Epidermal melanocyte (primary cell): ENCODE measurements around the gene GPS1.
"Not testable (repeated sequence)": the region's sequence is repeated elsewhere in the genome, so short reads cannot be mapped to it uniquely, and the experiment has no call there.

Experiments
- DNase-seq: peaks from one replicate; pipeline ENCODE4 v3.0.0; 2011; ENCODE audit warnings: low spot score; ENCODE audit not compliant: insufficient read length

The GPS1 gene

GRCh38 chr17:82025401-82026107 is 26.1 kb upstream of the GPS1 start:
- DNase-seq, result no peak

- DNase-seq, result no peak
Observed at GRCh38 chr17:82028246-82028645, 23.5 kb upstream of the GPS1 start.

- no peak for DNase-seq
Observed at GRCh38 chr17:82028966-82029365, 22.7 kb upstream of the GPS1 start.

GRCh38 chr17:82029391-82029790 is 22.3 kb upstream of the GPS1 start:
- no peak for DNase-seq

- DNase-seq, result no peak
Observed at GRCh38 chr17:82029990-82030469, 21.7 kb upstream of the GPS1 start.

- peak; percentile 92 for DNase-seq
Observed at GRCh38 chr17:82030470-82031302, 21.0 kb upstream of the GPS1 start.

GRCh38 chr17:82031303-82031884 is 20.3 kb upstream of the GPS1 start, which contains the start of gene RAC3:
Gene RAC3 (plus strand): TSS chr17:82031678. CDS start chr17:82031762, 84 bp downstream.
- DNase-seq, result peak; percentile 61

GRCh38 chr17:82031885-82032627 is 19.6 kb upstream of the GPS1 start:
- no peak for DNase-seq

- DNase-seq, result no peak
Observed at GRCh38 chr17:82033359-82034085, 18.2 kb upstream of the GPS1 start.

GRCh38 chr17:82034371-82035011 is 17.2 kb upstream of the GPS1 start:
- no peak for DNase-seq

GRCh38 chr17:82035488-82035887 is 16.2 kb upstream of the GPS1 start:
- DNase-seq, result no peak

- DNase-seq, result no peak
Observed at GRCh38 chr17:82035956-82036633, 15.6 kb upstream of the GPS1 start.

GRCh38 chr17:82036634-82037091 is 15.0 kb upstream of the GPS1 start:
- no peak for DNase-seq

GRCh38 chr17:82037092-82037888 is 14.4 kb upstream of the GPS1 start, which contains the start of gene DCXR:
Gene DCXR (minus strand): TSS chr17:82037697. CDS start chr17:82037682, 15 bp downstream.
- DNase-seq, result peak; percentile 98

- DNase-seq, result no peak
Observed at GRCh38 chr17:82037889-82038195, 13.9 kb upstream of the GPS1 start.

GRCh38 chr17:82038796-82039409 is 12.8 kb upstream of the GPS1 start:
- not testable (repeated sequence) for DNase-seq

- DNase-seq, result no peak
Observed at GRCh38 chr17:82039695-82040299, 11.9 kb upstream of the GPS1 start.
